Mesenchymal stem cell (in vitro differentiated cells and primary cell): ENCODE data around the gene CDK14.
A peak's percentile ranks its signal among the peaks of the same experiment; 100 is the strongest.

Source experiments
- DNase-seq: peaks from one replicate; pipeline ENCODE4 v3.0.0-alpha.2; 2013
- H2AFZ ChIP-seq: one replicate; pipeline ENCODE4 v1.6.1; 2013; ENCODE audit warnings: low read depth, mild to moderate bottlenecking, control low read depth, inconsistent platforms, low read length, moderate library complexity
- H2AK5ac ChIP-seq: 2 replicates; pipeline ENCODE4 v1.6.1; 2013; ENCODE audit warnings: low read length, moderate library complexity, mild to moderate bottlenecking, inconsistent platforms; ENCODE audit not compliant: severe bottlenecking
- H2BK120ac ChIP-seq: one replicate; pipeline ENCODE4 v1.6.1; 2013; ENCODE audit warnings: low read depth, mild to moderate bottlenecking, inconsistent platforms, low read length, moderate library complexity
- H2BK12ac ChIP-seq, 2 experiments: one replicate each; pipeline ENCODE4 v1.6.1; 2013; ENCODE audit warnings: inconsistent platforms in 2 of 2, low read length in 2 of 2, mild to moderate bottlenecking in 2 of 2, moderate library complexity in 2 of 2, control low read depth in 1 of 2
- H2BK15ac ChIP-seq: one replicate; pipeline ENCODE4 v1.6.1; 2013; ENCODE audit warnings: mild to moderate bottlenecking, low read depth, inconsistent platforms; ENCODE audit not compliant: poor library complexity, severe bottlenecking
- H2BK5ac ChIP-seq: 2 replicates; pipeline ENCODE4 v1.6.1; 2013; ENCODE audit warnings: low read depth, mild to moderate bottlenecking, low read length, control low read depth, inconsistent platforms; ENCODE audit not compliant: poor library complexity, severe bottlenecking
- H3K14ac ChIP-seq, 2 experiments: one replicate each; pipeline ENCODE4 v1.6.1; 2013; ENCODE audit warnings: inconsistent platforms in 2 of 2, low read length in 2 of 2, control low read depth in 1 of 2, mild to moderate bottlenecking in 1 of 2, moderate library complexity in 1 of 2
- H3K18ac ChIP-seq, 2 experiments: one replicate each; pipeline ENCODE4 v1.6.1; 2013; ENCODE audit warnings: inconsistent platforms in 2 of 2, low read length in 2 of 2, control low read depth in 1 of 2, low read depth in 1 of 2, mild to moderate bottlenecking in 1 of 2
- H3K23ac ChIP-seq, 2 experiments: one replicate each; pipeline ENCODE4 v1.6.1; 2013; ENCODE audit warnings: inconsistent platforms in 2 of 2, low read length in 2 of 2, mild to moderate bottlenecking in 2 of 2, moderate library complexity in 2 of 2, control low read depth in 1 of 2
- H3K27ac ChIP-seq: 2 replicates; pipeline ENCODE4 v1.5.1; 2013; ENCODE audit warnings: mild to moderate bottlenecking, moderate library complexity, low read length, control low read depth, inconsistent platforms; ENCODE audit not compliant: poor library complexity, severe bottlenecking
- H3K27me3 ChIP-seq, 2 experiments: 2 replicates each; pipeline versions ENCODE4 v1.6.1 to v1.7.0; 2013; ENCODE audit warnings: low read length in 2 of 2, mild to moderate bottlenecking in 2 of 2, moderate library complexity in 2 of 2, control low read depth in 1 of 2, inconsistent platforms in 1 of 2; ENCODE audit not compliant: control insufficient read depth in 1 of 2, insufficient read depth in 1 of 2
- H3K36me3 ChIP-seq, 2 experiments: 2 replicates each; pipeline versions ENCODE4 v1.6.1 to v1.7.0; 2013; ENCODE audit warnings: low read length in 2 of 2, control low read depth in 1 of 2, inconsistent platforms in 1 of 2, low read depth in 1 of 2, mild to moderate bottlenecking in 1 of 2; ENCODE audit not compliant: insufficient read depth in 2 of 2, control insufficient read depth in 1 of 2
- H3K4ac ChIP-seq, 2 experiments: one replicate each; pipeline ENCODE4 v1.6.1; 2013; ENCODE audit warnings: inconsistent platforms in 2 of 2, low read length in 2 of 2, mild to moderate bottlenecking in 2 of 2, moderate library complexity in 2 of 2, control low read depth in 1 of 2, low read depth in 1 of 2
- H3K4me1 ChIP-seq: 2 replicates; pipeline ENCODE4 v1.6.1; 2013; ENCODE audit warnings: low read depth, low read length, control low read depth; ENCODE audit not compliant: control insufficient read depth, insufficient read depth
- H3K4me2 ChIP-seq: 2 replicates; pipeline ENCODE4 v1.6.1; 2013; ENCODE audit warnings: low read length, mild to moderate bottlenecking, inconsistent platforms; ENCODE audit not compliant: poor library complexity, severe bottlenecking
- H3K4me3 ChIP-seq, 2 experiments: 2 replicates each; pipeline versions ENCODE4 v1.5.1 to v1.7.0; 2013; ENCODE audit warnings: low read length in 2 of 2, mild to moderate bottlenecking in 2 of 2, control low read depth in 1 of 2, low read depth in 1 of 2; ENCODE audit not compliant: insufficient read depth in 1 of 2
- H3K79me1 ChIP-seq: replicated peaks from 2 replicates; pipeline ENCODE4 v1.6.1; 2013; ENCODE audit warnings: mild to moderate bottlenecking, control low read depth, low read length, inconsistent platforms; ENCODE audit not compliant: poor library complexity, severe bottlenecking
- H3K9ac ChIP-seq: 2 replicates; pipeline ENCODE4 v1.7.0; 2013; ENCODE audit warnings: mild to moderate bottlenecking, low read length, moderate library complexity
- H3K9me3 ChIP-seq: 2 replicates; pipeline ENCODE4 v1.7.0; 2013; ENCODE audit warnings: mild to moderate bottlenecking, low read length; ENCODE audit not compliant: control insufficient read depth
- H4K8ac ChIP-seq: one replicate; pipeline ENCODE4 v1.6.1; 2013; ENCODE audit warnings: inconsistent platforms, mild to moderate bottlenecking, low read length, moderate library complexity
- H4K91ac ChIP-seq: one replicate; pipeline ENCODE4 v1.6.1; 2013; ENCODE audit warnings: mild to moderate bottlenecking, low read length, inconsistent platforms
- WGBS: methylation state at CpG from one replicate; pipeline ENCODE4 v1.1.7; 2013; ENCODE audit warnings: mixed read lengths; 5-methylcytosine and 5-hydroxymethylcytosine counted together

CDK14 gene

DNA sequence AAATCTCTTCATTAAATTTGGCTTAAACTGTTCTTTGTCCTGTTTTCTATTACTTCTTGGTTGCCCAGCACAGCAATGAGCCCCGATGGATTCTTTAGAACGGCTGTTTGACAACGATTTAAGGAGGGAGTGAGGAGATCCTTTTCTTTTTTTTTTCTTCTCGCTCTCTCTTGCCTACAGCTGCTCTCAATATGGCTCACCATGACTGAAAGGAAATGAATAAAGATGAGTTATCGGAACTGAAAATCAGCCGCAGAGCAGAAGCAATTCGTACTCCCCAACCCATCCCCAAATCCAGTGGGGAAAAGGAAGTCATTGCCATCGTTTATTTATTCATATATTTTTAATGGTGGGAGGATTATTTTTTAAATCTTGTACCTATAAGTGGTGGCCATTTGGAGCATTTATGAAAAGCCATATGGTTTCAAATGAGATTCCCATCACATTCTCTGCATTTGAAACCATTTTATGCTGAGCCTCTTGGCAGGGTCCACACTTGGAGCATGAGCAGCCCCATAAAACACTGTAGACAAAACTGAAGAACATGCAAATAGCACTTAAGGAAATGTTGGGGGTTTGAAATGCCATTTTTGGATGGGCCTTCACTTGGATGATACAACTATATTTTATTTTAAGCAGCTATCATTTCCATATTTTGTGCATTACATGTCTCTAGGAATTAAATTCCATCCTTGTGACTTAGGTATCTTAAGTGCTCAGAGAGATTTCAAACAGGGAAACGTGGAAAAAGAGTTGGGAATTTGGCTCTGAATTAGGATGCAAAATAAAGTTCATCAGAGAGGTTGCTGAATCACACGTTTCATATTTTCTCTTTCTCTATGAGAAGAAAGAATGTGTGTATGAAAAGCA lies 560.4 kb downstream of the CDK14 start:
- H3K18ac ChIP-seq: no peak overlapping the region
- H3K4me1 ChIP-seq: peaks cover 3% of the 10 kb centered on the region
- no peak overlapping the region for H2AK5ac ChIP-seq
- H3K4ac ChIP-seq: no peak overlapping the region
- no peak overlapping the region for H2BK12ac ChIP-seq
- H2BK5ac ChIP-seq: no peak overlapping the region
- no peak overlapping the region for H2BK15ac ChIP-seq
- H3K27ac ChIP-seq: no peak overlapping the region
- no peak overlapping the region for H4K8ac ChIP-seq
- H4K91ac ChIP-seq: no peak overlapping the region
- WGBS: 98% methylated on average over 7 of the region's 10 CpGs
- no peak overlapping the region for H3K4me3 ChIP-seq
- DNase-seq: no peak
- H3K9me3 ChIP-seq: no peaks in the 10 kb centered on the region
- H3K79me1 ChIP-seq: no peaks in the 10 kb centered on the region
- H2AFZ ChIP-seq: no peak overlapping the region
- no peaks in the 10 kb centered on the region for H3K36me3 ChIP-seq
- no peaks in the 10 kb centered on the region for H3K27me3 ChIP-seq
- H3K14ac ChIP-seq: no peak overlapping the region
- H2BK120ac ChIP-seq: no peak overlapping the region
- no peak overlapping the region for H3K23ac ChIP-seq
- H3K9ac ChIP-seq: no peak overlapping the region
- H3K4me2 ChIP-seq: no peak overlapping the region

DNA sequence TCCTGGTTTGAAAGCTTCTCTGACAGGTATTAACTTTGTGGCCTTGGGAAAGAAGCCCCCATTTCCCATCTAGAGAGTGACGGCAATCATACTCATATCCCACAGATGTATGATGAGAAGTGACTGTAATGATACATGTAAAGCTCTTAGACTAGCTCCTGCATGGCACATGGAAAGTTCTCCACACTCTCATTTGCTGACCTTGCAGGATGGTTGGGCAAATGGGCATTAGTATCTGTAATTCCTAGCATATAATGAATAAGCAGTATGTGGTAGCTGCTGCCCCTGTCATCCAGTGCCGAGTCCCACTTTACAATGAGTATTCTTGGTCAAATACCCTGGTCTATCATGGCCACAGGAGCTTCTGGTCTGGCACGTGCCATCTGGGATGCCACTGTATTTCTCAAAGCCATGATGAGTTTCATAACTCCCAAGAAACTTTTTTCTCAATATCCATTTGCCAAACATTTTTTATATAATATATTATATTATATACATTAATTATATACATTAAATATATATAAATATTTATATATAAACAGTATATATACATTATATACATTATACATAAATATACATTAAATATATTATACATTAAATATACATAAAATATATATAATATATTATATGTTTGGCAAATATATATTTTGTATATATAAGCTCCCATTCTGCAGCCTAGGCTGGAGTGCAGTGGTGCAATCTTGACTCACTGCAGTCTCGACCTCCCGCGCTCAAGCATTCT lies 561.6 kb downstream of the CDK14 start:
- Histone ChIP-seq H3K4me1 (peaks cover 3% of the 10 kb centered on the region), H2AK5ac (no peak overlapping the region)

DNA sequence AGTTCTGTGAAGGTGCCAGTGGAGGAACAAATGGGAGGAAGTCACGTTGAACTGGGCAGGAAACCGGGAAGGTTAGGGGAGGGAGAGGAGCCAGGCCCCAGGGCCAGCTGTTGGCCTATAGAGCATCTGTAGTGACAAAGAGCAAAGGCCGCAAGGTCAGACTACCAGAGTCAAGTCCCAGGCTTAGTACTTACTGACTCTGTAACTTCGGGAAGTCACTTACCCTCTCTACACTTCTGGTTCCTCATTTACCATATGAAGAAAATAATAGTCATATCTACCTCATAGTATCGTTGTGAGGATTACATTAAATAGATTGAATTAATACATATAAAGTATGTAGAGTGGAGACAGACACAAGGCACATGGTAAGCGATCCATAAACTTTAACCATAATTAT lies 566.3 kb downstream of the CDK14 start:
- Histone ChIP-seq H3K27me3 (no peaks in the 10 kb centered on the region), H4K91ac (no peak overlapping the region), H3K4me1 (peaks cover 3% of the 10 kb centered on the region), H2AFZ (no peak overlapping the region), H2BK15ac (no peak overlapping the region), H3K4me2 (no peak overlapping the region), H3K23ac (no peak overlapping the region), H3K18ac (no peak overlapping the region), H3K4me3 (no peak overlapping the region), H3K9ac (no peak overlapping the region), H3K27ac (no peak overlapping the region), H2BK120ac (no peak overlapping the region), H3K79me1 (no peaks in the 10 kb centered on the region), H2AK5ac (peak overlapping the region; percentile 93), H2BK12ac (no peak overlapping the region), H3K36me3 (no peaks in the 10 kb centered on the region), H3K14ac (no peak overlapping the region), H3K4ac (no peak overlapping the region), H2BK5ac (no peak overlapping the region), H3K9me3 (no peaks in the 10 kb centered on the region), H4K8ac (no peak overlapping the region)
- WGBS: 32% methylated on average over 2 of the region's 6 CpGs
- DNase-seq: no peak

More for the DNA sequence above, 561.6 kb downstream of the CDK14 start:
- no peak overlapping the region for H3K4me3 ChIP-seq
- H3K36me3 ChIP-seq: no peaks in the 10 kb centered on the region
- no peak overlapping the region for H3K14ac ChIP-seq
- no peak overlapping the region for H2BK120ac ChIP-seq
- no peak overlapping the region for H3K18ac ChIP-seq
- no peak overlapping the region for H2AFZ ChIP-seq
- no peak for DNase-seq
- no peaks in the 10 kb centered on the region for H3K27me3 ChIP-seq
- H3K23ac ChIP-seq: no peak overlapping the region
- H2BK12ac ChIP-seq: no peak overlapping the region
- H3K79me1 ChIP-seq: no peaks in the 10 kb centered on the region
- H2BK5ac ChIP-seq: no peak overlapping the region
- no peaks in the 10 kb centered on the region for H3K9me3 ChIP-seq
- H3K4ac ChIP-seq: no peak overlapping the region
- no peak overlapping the region for H4K91ac ChIP-seq
- H3K27ac ChIP-seq: no peak overlapping the region
- H3K9ac ChIP-seq: no peak overlapping the region
- H3K4me2 ChIP-seq: no peak overlapping the region
- no peak overlapping the region for H4K8ac ChIP-seq
- 80% methylated on average over 6 of the region's 6 CpGs for WGBS
- no peak overlapping the region for H2BK15ac ChIP-seq

DNA sequence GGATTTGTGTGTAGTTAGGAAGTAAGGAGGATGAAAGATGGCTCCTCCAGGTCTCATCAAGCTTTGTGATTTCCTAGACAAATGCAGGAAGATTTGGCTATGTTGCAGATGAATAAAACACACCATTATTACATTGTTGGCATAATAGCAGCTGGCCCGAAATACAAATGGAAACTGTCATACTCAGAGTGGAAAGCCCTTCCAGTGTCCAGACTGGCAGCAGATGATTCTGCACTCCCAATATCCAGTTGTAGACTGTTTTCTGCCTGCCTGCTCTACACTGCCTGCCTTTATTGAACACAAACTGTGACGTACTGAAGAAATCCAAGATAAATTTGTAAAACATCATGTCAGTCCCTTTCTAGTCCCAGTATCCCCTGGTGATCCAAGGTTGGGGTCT lies 568.4 kb downstream of the CDK14 start:
- Histone ChIP-seq H3K9me3 (no peaks in the 10 kb centered on the region), H2BK12ac (peak overlapping the region in 1 of 2 experiments; percentile 0), H3K14ac (no peak overlapping the region), H2AFZ (no peak overlapping the region), H3K18ac (peak overlapping the region in 1 of 2 experiments; percentile 60), H3K27ac (peak overlapping the region; percentile 99), H3K79me1 (no peaks in the 10 kb centered on the region), H3K27me3 (no peaks in the 10 kb centered on the region), H2BK15ac (no peak overlapping the region), H3K4me3 (peak overlapping the region in 1 of 2 experiments; percentile 51), H2BK5ac (no peak overlapping the region), H3K36me3 (no peaks in the 10 kb centered on the region), H4K91ac (no peak overlapping the region), H3K4ac (no peak overlapping the region), H3K9ac (peak overlapping the region; percentile 65), H3K23ac (no peak overlapping the region), H3K4me1 (peaks cover 4% of the 10 kb centered on the region), H2AK5ac (no peak overlapping the region), H3K4me2 (no peak overlapping the region), H4K8ac (peak overlapping the region; percentile 31), H2BK120ac (no peak overlapping the region)
- 100% methylated on average over 1 of the region's 2 CpGs for WGBS
- no peak for DNase-seq
